GF-D8 (cell line): ENCODE results near the gene RALGAPB.
A peak's percentile ranks its signal among the peaks of the same experiment; 100 is the strongest.
"Not testable (repeated sequence)": the region's sequence is repeated elsewhere in the genome, so short reads cannot be mapped to it uniquely, and the experiment has no call there.

Experiments used
- DNase-seq: peaks from one replicate; lab custom pipeline; 2025; lab: John Stamatoyannopoulos, UW

Gene RALGAPB

DNA sequence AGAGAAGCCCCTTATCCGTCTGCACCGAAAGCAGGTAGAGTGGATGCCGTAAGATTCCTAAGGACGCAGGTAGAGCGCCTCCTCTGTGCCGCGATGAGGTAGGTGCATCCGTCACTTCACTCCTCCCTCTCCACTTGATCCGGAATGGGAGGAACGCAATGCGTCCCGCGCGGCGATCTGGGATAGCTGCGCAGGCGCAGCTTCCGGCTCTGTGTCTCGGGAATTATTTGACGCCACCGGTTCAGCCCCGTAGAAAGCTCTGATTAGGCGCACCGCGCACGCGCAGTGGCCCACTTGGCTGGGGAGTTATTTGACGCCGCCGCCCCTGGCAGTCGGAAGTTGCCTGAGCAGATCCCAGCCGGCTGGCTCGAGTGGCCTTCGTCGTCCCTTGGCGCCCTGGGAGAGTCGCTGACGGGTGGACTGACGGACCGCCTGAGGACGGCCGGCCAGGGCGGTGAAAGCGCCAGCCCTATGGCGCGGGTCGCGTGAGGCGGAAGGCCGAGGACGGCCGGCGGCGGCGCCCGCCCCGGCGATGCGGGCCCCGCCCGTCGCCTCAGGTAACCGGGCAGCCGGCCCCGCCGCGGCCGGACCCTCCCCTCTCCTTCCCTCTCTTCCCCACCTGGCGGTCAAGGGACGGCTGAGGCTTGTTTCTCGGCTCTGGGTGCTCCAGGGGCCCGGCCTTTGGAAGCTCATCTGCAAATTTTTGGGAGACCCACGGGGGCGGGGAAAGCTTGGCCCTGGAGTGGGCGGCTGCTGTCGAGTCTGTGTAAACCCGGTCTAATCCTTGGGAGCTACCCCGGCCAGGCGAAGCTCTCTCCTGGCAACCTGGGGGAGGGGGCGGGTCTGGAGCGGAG lies at the start of gene RALGAPB:
TSS of gene RALGAPB (plus strand) at position 331 of the 854 bp plus-strand sequence. CDS start 15,590 bp downstream, outside the sequence.
- peak; percentile 94 for DNase-seq

DNA sequence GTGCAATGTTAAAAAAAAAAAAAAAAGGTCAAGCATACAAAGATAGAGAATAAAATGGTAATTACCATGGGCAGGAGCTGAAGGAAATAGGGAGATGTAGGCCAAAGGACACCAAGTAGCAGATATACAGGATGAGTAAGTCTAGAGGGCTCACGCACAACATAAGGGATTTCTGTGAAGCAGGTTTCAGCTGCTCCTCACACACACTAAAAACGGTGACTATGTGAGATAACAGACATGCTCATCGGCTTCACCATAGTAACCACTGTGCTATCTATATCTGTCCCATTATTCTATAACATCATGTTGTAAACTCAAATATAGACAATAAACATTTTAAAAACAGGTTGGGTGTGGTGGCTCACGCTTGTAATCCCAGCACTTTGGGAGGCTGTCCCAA lies 49.1 kb upstream of the RALGAPB start:
- DNase-seq: no peak

GRCh38 chr20:38424401-38424800 lies 48.2 kb upstream of the RALGAPB start:
- DNase-seq: no peak

DNA sequence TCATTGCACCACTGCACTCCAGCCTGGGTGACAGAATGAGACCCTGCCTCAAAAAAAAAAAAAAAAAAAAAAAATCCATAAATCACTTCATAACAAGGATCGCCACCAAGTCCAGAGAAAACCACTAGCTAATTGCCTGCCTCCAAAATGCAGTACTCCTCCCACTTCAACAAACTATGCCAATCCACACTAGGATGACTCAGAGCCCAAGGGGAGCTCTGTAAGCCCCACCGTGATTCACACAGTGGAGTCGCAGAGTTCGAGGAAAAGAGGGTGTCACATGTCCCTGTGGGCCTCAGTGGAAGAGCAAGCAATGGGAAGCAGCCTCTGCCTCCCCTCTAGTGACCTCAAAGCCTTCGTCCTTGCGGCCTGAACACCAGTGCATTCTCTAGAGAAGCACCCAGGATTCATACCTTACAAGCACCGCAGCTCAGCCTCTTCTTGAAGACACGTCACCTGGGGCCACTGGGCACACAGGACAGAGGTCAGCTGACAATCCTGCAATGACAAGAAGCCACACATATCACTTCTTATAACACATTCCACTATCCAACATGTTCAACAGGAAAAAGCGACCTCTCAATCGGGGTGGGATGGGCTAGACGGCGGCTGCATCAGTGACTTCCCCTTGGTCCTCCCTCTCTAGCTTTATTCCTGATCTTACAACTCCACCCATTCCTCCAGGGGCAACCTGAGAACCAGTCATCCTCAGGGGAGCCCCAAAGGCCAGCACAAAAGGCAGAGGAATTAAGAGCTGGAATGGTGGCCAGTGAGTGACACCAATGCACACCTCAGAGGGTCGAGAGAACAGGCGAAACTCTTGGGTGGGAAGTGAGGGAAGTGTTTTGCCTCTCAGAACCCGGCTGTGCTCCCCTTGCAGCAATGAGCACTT lies 46.4 kb upstream of the RALGAPB start:
- no peak for DNase-seq

DNA sequence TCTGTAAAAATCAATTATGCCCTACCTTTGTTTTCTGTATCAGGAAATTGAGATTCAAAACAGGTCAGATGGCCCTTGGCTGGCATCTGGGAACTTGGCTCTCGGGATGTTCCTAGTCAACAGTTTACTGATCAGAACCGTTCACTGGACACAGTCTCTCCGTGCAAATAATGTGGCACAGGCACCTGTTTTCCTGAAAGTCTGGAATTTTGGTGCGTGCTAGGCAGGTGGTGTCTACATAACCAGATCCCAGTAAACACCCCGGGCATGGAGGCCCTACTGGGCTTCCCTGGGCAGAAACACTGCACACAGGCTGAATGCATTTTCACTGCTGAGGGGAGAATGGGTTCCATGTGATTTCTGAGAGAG lies 45.0 kb upstream of the RALGAPB start:
- DNase-seq: no peak

DNA sequence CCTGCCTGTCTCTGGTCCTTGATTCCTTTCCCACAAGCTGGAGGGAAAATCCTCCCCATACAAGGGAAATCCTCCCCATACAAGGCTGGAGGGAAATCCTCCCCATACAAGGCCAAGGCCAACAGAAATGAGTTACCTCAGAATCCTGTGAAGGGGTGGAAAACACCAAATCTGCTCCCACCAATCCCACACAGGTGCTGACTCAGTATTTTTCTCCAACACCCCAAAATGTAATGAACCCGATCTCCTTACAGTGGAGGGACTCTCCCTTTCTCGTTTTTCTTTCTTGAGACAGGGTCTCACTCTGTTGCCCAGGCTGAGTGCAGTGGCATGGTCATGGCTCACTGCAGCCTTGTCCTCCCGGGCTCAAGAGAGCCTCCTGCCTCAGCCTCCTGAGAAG lies 43.8 kb upstream of the RALGAPB start:
- no peak for DNase-seq

- DNase-seq: no peak
Observed at GRCh38 chr20:38429301-38429700, 43.3 kb upstream of the RALGAPB start.

DNA sequence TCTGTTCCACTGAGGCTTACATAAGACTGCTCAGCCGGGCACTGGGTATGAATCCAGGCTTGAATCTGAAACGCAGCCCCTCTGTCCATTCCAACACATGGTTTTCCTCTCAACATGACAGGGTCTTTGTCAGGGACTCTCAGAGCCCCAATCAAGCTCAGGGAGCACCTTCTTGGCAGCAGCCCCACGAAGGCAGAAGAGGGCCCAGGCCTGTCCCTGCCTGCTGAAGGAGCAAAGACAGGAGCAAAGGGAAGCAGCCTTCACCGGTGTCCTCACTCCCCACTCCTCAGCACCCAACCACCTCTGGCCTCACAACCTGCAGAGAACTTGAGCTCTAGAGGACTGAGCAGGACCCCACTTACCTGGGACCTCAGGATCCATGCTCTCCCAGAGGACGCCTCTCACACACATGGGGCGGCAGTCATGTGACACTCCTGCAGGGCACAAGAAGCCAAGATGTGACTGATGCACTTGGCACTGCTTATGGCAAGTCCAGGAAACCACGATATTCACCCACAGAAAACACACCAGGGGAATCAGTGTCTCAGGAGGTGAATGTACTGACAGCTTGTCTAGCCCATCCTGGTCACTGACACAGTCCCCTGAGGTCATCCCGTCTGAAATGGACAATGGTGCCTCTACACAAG lies 41.8 kb upstream of the RALGAPB start:
- DNase-seq: no peak

DNA sequence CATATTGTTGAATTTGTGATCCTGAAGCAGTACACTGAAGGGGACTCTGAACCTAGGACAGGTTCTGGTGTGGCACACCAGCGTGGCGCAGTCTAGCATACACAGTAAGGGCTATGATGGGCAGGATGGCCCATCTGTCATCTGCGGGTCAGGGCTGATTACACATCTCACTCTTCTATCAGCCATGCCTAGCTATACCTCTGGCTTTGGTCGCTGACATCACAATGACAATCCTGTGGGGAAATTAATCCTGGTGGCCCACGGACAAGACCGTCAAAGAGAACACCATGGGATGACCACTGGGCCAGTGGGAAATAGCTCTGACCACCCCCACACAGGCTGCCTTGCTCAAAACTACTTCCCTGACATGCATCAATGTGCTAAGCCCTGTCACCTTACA lies 40.4 kb upstream of the RALGAPB start:
- DNase-seq: no peak

- not testable (repeated sequence) for DNase-seq
Observed at GRCh38 chr20:38432870-38433269, 39.8 kb upstream of the RALGAPB start.

DNA sequence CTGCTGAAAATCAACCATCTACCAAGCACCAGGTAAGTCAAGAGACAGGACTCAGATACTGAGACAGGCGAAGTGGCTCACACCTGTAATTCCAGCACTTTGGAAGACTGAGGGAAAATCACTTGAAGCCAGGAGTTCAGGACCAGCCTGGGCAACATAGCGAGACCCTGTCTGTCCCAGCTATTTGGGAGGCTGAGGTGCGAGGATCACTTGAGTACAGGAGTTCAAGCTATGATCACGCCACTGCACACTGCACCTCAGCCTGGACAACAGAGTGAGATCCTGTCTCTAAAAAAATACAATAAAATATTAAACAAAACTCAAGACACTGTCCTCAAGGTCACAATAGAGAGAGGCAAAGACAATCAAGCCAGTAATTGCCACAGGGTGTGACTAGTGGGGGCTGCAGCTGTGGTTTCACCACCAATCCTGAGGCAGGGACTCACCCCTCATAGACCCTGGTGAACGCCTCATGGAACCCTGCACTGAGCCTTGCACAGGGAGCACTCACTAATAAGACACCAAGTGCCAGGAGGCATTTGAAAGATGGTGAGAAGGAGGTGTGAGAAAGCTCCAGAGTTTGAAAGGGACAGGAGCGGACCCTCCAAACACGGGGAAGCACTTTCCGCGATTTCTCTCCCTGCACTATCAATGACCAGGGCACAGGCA lies 39.2 kb upstream of the RALGAPB start:
- DNase-seq: no peak

GRCh38 chr20:38434301-38434741 lies 38.3 kb upstream of the RALGAPB start:
- peak; percentile 26 for DNase-seq

DNA sequence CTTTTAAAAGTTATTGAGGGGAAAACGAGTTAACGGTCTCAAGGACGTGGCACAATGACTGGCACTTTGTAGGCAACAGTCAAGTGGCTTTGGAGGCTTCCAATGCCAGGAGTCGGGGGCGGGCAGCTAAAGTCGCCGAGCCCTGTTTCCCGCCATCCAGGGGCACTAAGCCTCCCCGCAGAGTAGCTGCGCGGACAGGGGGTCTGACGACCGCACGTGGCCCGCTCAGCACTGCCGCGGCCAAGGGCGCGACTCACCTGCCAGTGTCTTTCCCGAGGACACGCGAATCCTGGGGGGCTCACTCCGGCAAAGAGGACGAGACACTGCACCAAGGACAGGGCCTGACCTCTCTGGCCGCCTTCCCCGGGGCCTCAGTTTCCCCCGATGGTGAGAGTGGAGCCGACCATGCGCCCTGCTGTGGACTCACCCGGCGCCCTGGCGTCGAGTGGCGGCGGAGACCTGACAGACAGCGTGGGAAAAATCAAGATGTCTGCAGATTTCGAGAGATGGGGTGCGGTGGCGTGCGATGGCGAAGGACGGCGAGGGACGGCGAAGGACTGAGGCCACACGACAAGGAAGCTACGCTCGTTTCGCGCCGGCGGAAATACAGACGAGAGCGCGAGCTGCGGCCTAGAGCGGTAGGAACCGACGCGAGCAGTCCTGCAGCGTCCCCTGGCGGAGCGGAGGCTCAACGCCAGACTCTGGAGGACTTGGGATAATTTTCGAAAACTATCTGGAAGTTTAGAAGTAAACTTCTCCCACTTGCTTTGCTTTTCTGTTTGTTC lies 37.7 kb upstream of the RALGAPB start, which contains the start of gene SNHG17:
TSS of gene SNHG17 (minus strand) at position 559 of the 785 bp plus-strand sequence.
- peak; percentile 50 for DNase-seq

- DNase-seq: no peak
Observed at GRCh38 chr20:38435555-38435939, 37.1 kb upstream of the RALGAPB start.

DNA sequence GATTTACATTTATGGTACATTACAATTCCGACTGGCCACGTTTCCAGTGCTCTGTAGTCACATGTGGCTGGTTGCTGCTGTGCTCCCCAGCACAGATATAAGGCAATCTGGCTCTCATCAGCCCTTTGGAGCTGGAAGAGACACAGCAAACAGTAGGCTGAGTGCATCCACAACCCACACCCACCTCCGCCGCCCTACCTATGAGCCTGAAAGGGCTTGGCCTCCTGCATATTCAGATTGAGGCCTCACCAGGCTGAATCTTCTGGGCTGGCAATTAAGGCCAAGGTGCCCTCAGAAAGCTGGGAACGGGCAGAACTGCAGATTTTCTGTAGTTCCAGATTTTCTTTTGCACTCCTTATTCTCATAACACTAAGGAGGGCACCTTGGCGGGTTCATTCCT lies 34.8 kb upstream of the RALGAPB start:
- DNase-seq: no peak

DNA sequence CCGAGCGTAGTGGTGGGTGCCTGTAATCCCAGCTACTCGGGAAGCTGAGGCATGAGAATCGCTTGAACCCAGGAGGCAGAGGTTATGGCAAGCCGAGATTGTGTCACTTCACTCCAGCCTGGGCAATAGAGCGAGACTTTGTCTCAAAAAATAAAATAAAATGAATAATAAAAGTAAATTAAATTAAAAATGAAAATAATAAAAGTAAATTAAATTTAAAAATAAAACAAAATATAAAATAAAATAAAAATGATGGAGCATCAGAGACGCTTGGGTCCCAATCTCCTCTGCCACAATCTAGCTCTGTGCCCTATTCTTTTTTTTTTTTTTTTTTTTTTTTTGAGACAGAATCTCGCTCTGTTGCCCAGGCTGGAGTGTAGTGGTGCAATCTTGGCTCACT lies 31.5 kb upstream of the RALGAPB start:
- DNase-seq: not testable (repeated sequence)

GRCh38 chr20:38441916-38442315 lies 30.7 kb upstream of the RALGAPB start:
- DNase-seq: no peak

DNA sequence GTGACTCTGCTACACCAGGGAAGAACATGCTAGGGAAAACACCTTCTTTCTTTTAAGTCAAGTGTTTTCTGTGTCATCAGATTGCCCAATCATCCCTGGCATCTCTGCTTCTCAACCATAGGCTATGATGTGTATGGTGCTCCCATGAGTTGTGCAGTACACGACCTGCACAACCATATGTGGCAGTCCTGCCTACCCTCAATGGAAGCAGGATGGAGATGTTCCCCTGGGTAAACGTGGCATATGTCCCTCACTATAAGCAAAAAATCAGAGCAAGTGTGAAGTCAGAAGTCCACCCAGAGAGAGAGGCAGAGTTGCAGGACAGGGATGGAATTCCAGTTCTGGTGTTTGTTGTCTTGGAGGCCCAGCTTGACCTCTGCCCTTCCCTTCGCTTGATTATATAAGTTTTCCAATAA lies 27.3 kb upstream of the RALGAPB start:
- no peak for DNase-seq

DNA sequence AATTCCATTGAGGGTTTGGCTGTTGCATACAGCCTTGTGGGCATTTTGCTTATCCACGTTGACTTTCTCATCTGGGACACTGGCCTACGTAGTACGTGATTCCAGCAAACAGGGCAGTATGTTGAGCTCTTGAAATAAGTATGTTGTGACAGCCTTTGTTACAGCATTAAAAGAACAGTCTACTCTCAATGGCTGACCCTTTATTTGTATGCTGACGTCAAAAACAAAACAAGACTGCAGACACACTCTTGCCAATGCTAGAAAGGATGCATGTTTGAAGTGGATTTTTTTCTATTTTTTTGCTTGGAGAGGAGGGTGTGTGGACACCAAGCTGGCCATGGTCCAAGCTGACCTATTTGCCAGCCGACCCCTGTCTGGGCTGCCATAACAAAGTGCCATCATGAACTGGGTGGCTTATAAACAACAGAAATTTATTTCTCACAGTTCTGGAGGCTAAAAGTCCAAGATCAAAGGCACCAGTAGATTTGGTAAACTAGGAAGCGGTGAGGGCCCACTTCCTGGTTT lies 26.7 kb upstream of the RALGAPB start:
- no peak for DNase-seq

- peak; percentile 75 for DNase-seq
Observed at GRCh38 chr20:38446441-38447209, 26.0 kb upstream of the RALGAPB start.
